ENCODE results near the gene TMEM164. TPM values are rescaled to one million over a fixed set of nuclear protein-coding genes. Genes with fewer than 3 reads are reported as not detected.
A peak's percentile ranks its signal among the peaks of the same experiment; 100 is the strongest.

The TMEM164 gene
- total and polyA plus RNA-seq, 11 donors: 14.4 to 117 (median 50.3) TPM

GRCh38 chrX:110123331-110123782, 120.4 kb downstream of the TMEM164 start:
- Histone ChIP-seq H3K9me3 (no peaks in the 10 kb centered on the region), H3K4me3 (no peak overlapping the region), H3K36me3 (no peaks in the 10 kb centered on the region), H3K27me3 (peaks cover 0 to 4% (median 0%) of the 10 kb centered on the region in 9 donors), H3K27ac (no peak overlapping the region), H3K4me1 (peaks cover 0 to 11% (median 0%) of the 10 kb centered on the region in 12 donors)
- DNase-seq (no peak), ATAC-seq (no peak)
- TF ChIP-seq POLR2A (IDR thresholded peaks at IDR 0.05) (no peak), CTCF (IDR thresholded peaks at IDR 0.05) (no peak)
- intact Hi-C loops (cut with DNase I): loop anchor here in 1 of 10 donors (10.0 kb wide), 1 partner anchor 49 kb away; no protein-coding TSS in a partner anchor
- WGBS, 4 donors: 75 to 97% (median 81%) methylated on average over 3 of the region's 3 CpGs

GRCh38 chrX:110125446-110126162, 122.7 kb downstream of the TMEM164 start:
- WGBS, 4 donors: 43 to 53% (median 51%) methylated on average over 9 of the region's 9 CpGs
- peaks cover 0 to 7% (median 0%) of the 10 kb centered on the region in 9 donors for H3K27me3 ChIP-seq
- TF ChIP-seq CTCF (IDR thresholded peaks at IDR 0.05): peak in 5 of 12 donors; percentile 11 to 32 (median 13)
- TF ChIP-seq POLR2A (IDR thresholded peaks at IDR 0.05): no peak
- intact Hi-C loops (cut with DNase I): loop anchor here in 2 of 10 donors (5.0 to 10.0 kb wide), 2 partner anchors 51 to 123 kb away; partner anchors contain the start of gene TMEM164 (in 1 of the 2)
- DNase-seq: no peak
- peak overlapping the region in 2 of 12 donors; percentile 14 to 41 for H3K27ac ChIP-seq
- H3K9me3 ChIP-seq: no peaks in the 10 kb centered on the region
- H3K4me1 ChIP-seq: peaks cover 0 to 11% (median 0%) of the 10 kb centered on the region in 12 donors
- H3K36me3 ChIP-seq: no peaks in the 10 kb centered on the region
- H3K4me3 ChIP-seq: no peak overlapping the region
- peak; percentile 41 to 63 (median 54) for ATAC-seq

- no peak for DNase-seq
Measured at GRCh38 chrX:110131031-110131430, 128.1 kb downstream of the TMEM164 start.

More at GRCh38 chrX:110131031-110131430, 128.1 kb downstream of the TMEM164 start:
- ATAC-seq: no peak
- Histone ChIP-seq H3K9me3 (no peaks in the 10 kb centered on the region), H3K27ac (no peak overlapping the region), H3K4me3 (no peak overlapping the region), H3K27me3 (peaks cover 0 to 7% (median 0%) of the 10 kb centered on the region in 9 donors), H3K4me1 (peaks cover 0 to 2% (median 0%) of the 10 kb centered on the region in 12 donors), H3K36me3 (no peaks in the 10 kb centered on the region)
- no peak for TF ChIP-seq POLR2A (IDR thresholded peaks at IDR 0.05)
- no peak for TF ChIP-seq CTCF (IDR thresholded peaks at IDR 0.05)
- 67 to 100% (median 100%) methylated on average over 1 of the region's 1 CpG for WGBS, 4 donors
- intact Hi-C loops (cut with DNase I): no loop called here

Measured in heart left ventricle (tissue), 16 donors.